Measurements from ENCODE around the gene SCNN1G. TPM values are rescaled to one million over a fixed set of nuclear protein-coding genes. Genes with fewer than 3 reads are reported as not detected.
A peak's percentile ranks its signal among the peaks of the same experiment; 100 is the strongest.

Gene SCNN1G
- total RNA-seq, 1 experiment from 2014 or later = 1.3 TPM

GRCh38 chr16:23194497-23195221 lies 12.1 kb downstream of the SCNN1G start:
- Mint-ChIP-seq H3K27me3 (ENCODE audit: low read depth) (peaks cover 4% of the 10 kb centered on the region; the same call in 1 of the 2 replicates), H3K4me1 (peaks cover 26% of the 10 kb centered on the region), H3K36me3 (no peaks in the 10 kb centered on the region), H3K9me3 (no peaks in the 10 kb centered on the region), H3K4me3 (no peak overlapping the region), H3K27ac (no peak overlapping the region)
- POLR2A ChIA-PET = no interaction called here
- no peak for DNase-seq (ENCODE audit: low spot score)
- ATAC-seq = no peak
- no peak for TF ChIP-seq HMGXB4 (CRISPR knock-in tag; IDR thresholded peaks at IDR 0.05)
- no peak for TF ChIP-seq USF2 (CRISPR knock-in tag; IDR thresholded peaks at IDR 0.05)
- no peak for TF ChIP-seq ZSCAN18 (CRISPR knock-in tag; IDR thresholded peaks at IDR 0.05)
- TF ChIP-seq JUN (CRISPR knock-in tag; IDR thresholded peaks at IDR 0.05) = no peak
- no peak for TF ChIP-seq ATF1 (CRISPR knock-in tag; IDR thresholded peaks at IDR 0.05)
- no peak for TF ChIP-seq NR2C2 (CRISPR knock-in tag; IDR thresholded peaks at IDR 0.05)
- no peak for TF ChIP-seq NFE2L1 (CRISPR knock-in tag; IDR thresholded peaks at IDR 0.05)
- TF ChIP-seq TP53 (CRISPR knock-in tag; IDR thresholded peaks at IDR 0.05) = no peak
- no peak for TF ChIP-seq MAX (CRISPR knock-in tag; IDR thresholded peaks at IDR 0.05)
- TF ChIP-seq MLX (CRISPR knock-in tag; IDR thresholded peaks at IDR 0.05) = no peak
- no peak for TF ChIP-seq STAT6 (CRISPR knock-in tag; conservative IDR thresholded peaks at IDR 0.05; ENCODE audit: low read depth)
- no peak for TF ChIP-seq NR1H2 (CRISPR knock-in tag; IDR thresholded peaks at IDR 0.05)
- no peak for TF ChIP-seq ZNF263 (CRISPR knock-in tag; IDR thresholded peaks at IDR 0.05; ENCODE audit: low read depth)
- TF ChIP-seq MYBL2 (CRISPR knock-in tag; IDR thresholded peaks at IDR 0.05) = no peak
- CTCF ChIA-PET = interaction anchor here (0.6 kb wide), 1 partner anchor 224 kb away, joined by 3 read pairs; no protein-coding TSS in a partner anchor

- Mint-ChIP-seq H3K27ac (0 out of 2 replicates have a peak overlapping the region, but pooled peaks have one; percentile 6), H3K27me3 (ENCODE audit: low read depth) (peaks cover 4% of the 10 kb centered on the region; the same call in 1 of the 2 replicates), H3K4me3 (no peak overlapping the region), H3K9me3 (no peaks in the 10 kb centered on the region), H3K4me1 (peaks cover 29% of the 10 kb centered on the region), H3K36me3 (no peaks in the 10 kb centered on the region)
- no peak for TF ChIP-seq ZNF219 (CRISPR knock-in tag; IDR thresholded peaks at IDR 0.05; ENCODE audit: borderline replicate concordance)
- TF ChIP-seq JUN (CRISPR knock-in tag; IDR thresholded peaks at IDR 0.05) = no peak
- TF ChIP-seq ZNF317 (CRISPR knock-in tag; IDR thresholded peaks at IDR 0.05; ENCODE audit: borderline replicate concordance, low read depth) = no peak
- TF ChIP-seq TP53 (CRISPR knock-in tag; IDR thresholded peaks at IDR 0.05) = no peak
- TF ChIP-seq TEAD4 (CRISPR knock-in tag; IDR thresholded peaks at IDR 0.05) = no peak
- TF ChIP-seq SMAD3 (CRISPR knock-in tag; IDR thresholded peaks at IDR 0.05; ENCODE audit: borderline replicate concordance) = no peak
- no peak for TF ChIP-seq ZNF396 (CRISPR knock-in tag; IDR thresholded peaks at IDR 0.05; ENCODE audit: borderline replicate concordance)
- TF ChIP-seq STAT6 (CRISPR knock-in tag; conservative IDR thresholded peaks at IDR 0.05; ENCODE audit: low read depth) = no peak
- no peak for TF ChIP-seq KAT7 (CRISPR knock-in tag; IDR thresholded peaks at IDR 0.05; ENCODE audit: borderline replicate concordance)
- TF ChIP-seq RELA (CRISPR knock-in tag; IDR thresholded peaks at IDR 0.05; ENCODE audit: borderline replicate concordance) = no peak
- CTCF ChIA-PET = interaction anchor here (1.5 kb wide), 1 partner anchor 240 kb away, joined by 3 read pairs; no protein-coding TSS in a partner anchor
- no peak for DNase-seq (ENCODE audit: low spot score)
- no peak for ATAC-seq
- POLR2A ChIA-PET = no interaction called here
Measured at GRCh38 chr16:23195366-23195978, 12.9 kb downstream of the SCNN1G start.

Data from WTC11 (cell line).